Adrenal gland (tissue), 5 donors: ENCODE measurements around the gene PLIN5.

Experiments used
- CTCF ChIP-seq, 6 experiments: fragments of 450-650 bp in 4 of 6; fragments of 200-600 bp in 2 of 6; sonication (generic) in 1 of 6; IDR thresholded peaks; 1 replicate in 5 of 6; 2 replicates in 1 of 6; pipeline versions ENCODE4 v1.5.1 to v1.8.0; 2016 to 2021; ENCODE audit warnings: antibody characterized with exemption in 6 of 6, mild to moderate bottlenecking in 2 of 6, moderate library complexity in 1 of 6
- POLR2A ChIP-seq, 2 donors: fragments of 450-650 bp; IDR thresholded peaks; one replicate each; pipeline ENCODE4 v1.6.1; 2017; ENCODE audit warnings: antibody characterized with exemption in 2 of 2, mild to moderate bottlenecking in 2 of 2, moderate library complexity in 1 of 2
- donor health status: DM: no; HTN: no; CAD: no.

GRCh38 chr19:4487572-4487971, 47.5 kb downstream of the PLIN5 start:
- no peak for TF ChIP-seq CTCF (IDR thresholded peaks at IDR 0.05)
- no peak for TF ChIP-seq POLR2A (IDR thresholded peaks at IDR 0.05)
